Fibroblast of peridontal ligament (primary cell): ENCODE measurements around the gene SRRM1.

ENCODE experiments used
- DNase-seq: peaks from one replicate; pipeline ENCODE4 v3.0.0-alpha.2; 2010; ENCODE audit errors: extremely low read depth

The SRRM1 gene

DNA sequence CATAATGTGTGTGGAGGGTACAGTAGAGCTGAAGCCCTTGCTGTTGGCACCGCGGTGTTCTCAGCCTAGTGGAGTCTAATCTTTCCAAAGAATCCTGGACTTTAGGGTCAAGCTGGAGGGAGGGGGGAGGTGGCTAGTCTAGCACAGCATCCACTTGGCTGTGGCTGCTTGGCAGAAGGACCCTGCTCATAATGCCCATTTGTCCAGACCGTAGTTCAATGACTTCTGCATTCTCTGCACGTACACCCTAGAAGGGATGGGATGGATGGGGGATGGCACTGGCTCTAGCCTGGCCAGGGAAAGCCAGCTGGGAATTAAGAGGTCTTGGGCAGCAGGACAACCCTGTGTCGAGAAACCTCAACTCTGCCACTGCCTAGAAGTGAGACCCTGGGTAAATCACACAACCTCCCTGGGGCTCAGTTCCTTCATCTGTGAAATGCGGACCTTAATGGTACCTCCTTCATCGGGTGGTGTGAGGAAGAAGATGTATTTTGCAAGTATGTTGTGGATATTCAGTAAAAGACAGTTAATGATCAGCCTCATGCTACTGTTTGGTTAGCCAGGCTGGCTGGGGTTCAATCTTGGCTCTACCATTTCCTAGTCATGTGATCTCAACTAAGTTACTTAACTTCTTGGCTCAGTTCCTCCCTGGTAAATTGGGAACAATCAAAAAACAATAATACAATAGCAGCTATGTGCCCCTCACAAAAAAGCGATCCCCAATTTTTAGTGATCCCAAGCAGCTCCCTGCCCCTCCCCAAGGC, 75.0 kb downstream of the SRRM1 start:
- DNase-seq, result no peak

DNA sequence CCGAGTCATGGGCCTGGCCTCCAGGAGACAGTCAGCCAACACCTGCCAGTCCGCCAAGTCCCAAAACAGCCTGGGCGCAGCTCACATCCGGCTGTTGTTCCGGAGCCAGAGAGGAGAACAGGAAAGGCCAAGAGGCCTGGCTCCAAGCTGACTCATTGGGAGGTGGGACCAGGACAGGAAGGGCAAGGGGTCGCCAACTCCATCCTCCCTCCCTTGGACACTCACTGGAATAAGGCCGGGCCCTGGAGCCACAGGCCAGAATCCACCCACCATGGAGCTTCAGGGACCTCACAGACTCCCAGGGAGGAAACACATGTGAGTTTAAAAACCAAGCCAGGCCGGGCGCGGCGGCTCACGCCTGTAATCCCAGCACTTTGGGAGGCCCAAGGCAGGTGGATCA, 77.0 kb downstream of the SRRM1 start:
- peak; percentile 41 for DNase-seq

DNA sequence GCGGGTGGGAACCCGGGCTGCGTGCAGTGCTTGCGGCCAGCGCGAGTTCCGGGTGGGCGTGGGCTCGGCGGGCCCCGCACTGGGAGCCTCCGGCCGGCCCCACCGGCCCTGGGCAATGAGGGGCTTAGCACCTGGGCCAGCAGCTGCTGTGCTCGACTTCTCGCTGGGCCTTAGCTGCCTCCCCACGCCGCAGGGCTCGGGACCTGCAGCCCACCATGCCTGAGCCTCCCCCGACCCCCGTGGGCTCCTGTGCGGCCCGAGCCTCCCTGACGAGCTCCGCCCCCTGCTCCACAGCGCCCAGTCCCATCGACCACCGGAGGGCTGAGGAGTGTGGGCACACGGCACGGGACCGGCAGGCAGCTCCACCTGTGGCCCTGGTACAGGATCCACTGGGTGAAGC, 78.4 kb downstream of the SRRM1 start:
- no peak for DNase-seq

DNA sequence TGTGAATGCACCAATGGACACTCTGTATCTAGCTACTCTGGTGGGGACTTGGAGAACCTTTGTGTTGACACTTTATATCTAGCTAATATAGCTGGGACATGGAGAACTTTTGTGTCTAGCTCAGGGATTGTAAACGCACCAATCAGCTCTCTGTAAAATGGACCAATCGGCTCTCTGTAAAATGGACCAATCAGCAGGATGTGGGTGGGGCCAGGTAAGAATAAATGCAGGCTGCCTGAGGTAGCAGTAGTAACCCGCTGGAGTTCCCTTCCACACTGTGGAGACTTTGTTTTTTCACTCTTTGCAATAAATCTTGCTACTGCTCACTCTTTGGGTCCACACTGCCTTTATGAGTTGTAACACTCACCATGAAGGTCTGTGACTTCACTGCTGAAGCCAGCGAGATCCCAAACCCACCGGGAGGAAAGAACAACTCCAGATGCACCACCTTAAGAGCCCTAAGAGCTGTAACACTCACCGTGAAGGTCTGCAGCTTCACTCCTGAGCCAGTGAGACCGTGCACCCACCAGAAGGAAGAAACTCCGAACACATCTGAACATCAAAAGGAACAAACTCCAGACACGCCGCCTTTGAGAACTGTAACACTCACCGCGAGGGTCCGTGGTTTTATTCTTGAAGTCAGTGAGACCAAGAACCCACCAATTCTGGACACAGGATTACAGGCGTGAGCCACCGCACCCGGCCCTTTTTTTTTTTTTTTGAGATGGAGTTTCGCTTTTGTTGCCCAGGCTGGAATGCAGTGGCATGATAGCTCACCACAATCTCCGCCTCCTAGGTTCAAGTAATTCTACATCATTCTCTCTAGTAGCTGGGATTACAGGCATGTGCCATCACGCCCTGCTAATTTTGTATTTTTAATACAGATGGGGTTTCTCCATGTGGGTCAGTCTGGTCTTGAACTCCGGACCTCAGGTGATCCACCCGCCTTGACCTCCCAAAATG, 79.3 kb downstream of the SRRM1 start:
- DNase-seq, result peak; percentile 58
